Measurements from ENCODE around the gene APOH.

The APOH gene

DNA sequence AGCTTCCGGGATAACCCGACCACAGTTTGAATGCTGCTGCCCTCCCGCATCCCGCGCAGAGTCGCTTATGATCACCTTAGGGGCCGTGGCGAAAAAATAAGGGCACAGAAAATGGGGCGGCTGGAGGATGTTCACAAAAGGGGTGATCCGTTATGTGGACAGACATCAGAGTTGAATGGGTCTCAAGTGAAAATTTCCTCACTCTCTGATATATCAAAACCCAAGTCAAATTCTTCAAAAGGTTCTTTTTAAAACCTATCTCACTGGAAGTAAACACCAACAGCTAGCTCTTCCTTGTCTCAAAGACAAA, 36.9 kb downstream of the APOH start:
- no peak for DNase-seq (ENCODE audit: low read depth)

DNA sequence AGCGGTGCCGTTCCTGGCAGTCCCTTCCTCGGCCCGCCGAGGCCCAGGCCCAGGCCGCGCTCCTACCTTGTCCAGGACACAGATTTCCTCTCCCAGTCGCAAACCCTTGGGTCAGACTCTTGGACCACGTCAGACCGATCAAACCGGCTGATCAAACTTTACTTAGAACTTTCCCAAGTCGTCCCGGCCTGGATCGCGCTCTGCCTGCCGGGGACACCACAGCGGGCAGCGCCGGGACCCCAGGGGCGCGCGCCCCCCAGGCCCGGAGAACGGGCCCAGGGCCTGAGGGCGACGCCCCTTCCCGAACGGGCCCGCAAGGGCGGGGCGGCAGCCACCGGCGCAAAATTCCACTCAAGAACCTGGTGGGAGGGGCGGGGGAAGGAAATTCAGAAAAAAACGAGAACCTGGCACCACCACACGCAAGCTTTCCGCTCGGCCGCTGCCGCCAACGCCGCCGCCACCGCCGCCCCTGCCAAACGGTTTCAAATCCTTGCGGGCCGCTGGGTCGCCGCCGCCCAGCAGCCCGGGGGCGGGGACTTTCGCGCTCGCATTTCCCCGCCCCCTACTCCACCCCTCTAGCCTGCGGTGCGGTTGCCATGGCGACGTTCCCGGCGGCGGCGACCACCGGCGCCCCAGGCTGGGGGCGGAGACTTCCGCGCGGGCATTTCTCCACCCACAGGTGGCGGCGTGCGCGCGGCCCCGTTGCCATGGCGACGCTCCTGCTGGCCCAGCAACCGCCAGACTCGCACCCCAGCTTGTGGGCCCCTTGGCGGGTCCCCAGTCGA, 37.4 kb downstream of the APOH start, which contains the start of gene CEP112:
TSS of gene CEP112 (minus strand) at position 541 of the 785 bp plus-strand sequence.
- peak; percentile 77 for DNase-seq (ENCODE audit: low read depth)

DNA sequence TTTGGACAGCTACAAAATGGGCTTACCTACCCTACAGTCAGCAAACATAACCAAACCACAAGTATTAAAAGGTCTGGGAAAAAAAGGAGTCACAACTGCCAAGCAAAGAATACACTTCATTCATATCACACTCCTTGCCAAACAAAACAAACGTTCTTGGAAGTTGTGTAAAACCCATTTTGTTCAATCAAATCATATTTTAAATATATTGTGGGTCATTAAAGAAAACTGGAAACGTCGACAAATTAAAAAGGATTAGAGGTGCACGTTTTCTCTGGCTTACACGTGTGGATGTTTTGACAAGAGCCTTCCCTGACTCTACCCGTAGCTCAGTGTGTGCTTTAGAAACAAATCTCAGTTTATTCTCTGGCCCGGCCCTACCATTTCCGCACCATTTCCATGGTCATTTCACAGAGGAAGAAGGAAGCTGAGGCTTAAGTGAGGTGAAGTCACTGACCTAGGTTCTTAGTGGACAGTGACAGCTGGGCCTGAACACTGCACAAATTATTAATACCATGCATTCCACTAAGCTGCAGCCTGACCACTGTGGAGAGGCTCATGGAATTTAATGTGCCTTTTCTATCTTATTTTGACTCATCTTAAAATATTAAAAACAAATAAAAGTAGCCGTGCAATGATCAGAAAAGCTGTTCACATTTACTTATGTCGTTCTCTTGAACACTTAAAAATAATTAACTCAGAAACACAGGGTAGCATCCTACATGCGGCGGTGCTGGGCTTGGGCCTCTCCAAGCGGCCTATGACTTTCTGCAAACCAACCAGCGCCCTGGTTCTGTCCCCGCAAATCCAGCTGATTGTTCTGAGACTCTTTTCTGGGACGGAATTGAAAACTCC, 38.2 kb downstream of the APOH start:
- no peak for DNase-seq (ENCODE audit: low read depth)

DNA sequence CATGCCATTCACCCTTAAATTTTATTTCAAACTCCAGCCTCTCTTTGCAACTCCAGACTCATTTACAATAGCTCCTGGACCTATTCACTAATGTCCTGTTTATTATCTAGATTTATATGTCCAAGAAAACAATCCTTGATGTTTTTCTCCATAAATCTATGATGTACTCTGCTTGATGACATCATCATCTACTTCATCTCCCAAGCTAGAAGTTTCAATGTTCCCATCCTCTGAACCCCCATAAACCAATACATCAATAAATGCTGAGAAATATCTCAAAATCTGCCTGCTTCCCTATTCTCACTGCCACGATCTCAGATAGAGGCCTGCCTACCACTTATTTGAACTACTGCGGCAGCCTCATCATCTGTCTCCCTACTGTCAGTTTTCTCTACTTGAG, 41.5 kb downstream of the APOH start:
- DNase-seq (ENCODE audit: low read depth): no peak

DNA sequence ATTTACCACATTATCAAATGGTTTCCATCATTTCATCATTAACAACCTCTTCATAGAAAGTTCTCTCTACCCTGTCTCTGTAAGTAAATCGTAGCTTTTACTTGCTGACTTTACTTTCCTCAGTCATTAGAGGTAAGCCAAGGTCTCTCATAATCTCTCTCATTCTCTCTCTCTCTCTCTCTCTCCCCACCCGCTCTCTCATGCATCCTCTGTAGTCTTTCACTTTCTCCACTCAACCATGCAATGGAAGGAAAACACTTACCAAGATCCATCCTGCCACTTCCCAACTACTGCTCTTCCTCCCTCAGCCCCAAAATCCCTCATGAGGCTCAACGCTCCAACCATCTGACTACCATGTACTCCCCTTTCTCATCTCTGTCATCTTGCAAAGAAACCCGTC, 43.4 kb downstream of the APOH start:
- no peak for DNase-seq (ENCODE audit: low read depth)

DNA sequence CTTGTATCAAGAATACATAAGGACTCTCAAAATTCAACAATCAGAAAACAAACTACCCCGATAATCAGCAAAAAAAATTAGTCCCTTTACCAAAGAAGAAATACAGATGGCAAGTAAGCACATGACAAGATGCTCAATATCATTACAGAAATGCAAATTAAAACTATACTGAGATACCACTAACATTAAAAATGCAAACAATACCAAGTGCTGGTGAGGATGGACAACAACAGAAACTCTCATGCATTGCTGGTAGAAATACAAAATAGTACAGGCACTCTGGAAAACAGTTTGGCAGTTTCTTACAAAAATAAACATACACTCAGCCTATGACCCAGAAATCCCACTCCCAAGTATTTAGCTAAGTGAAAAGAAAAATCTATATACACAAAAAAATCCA, 44.8 kb downstream of the APOH start:
- DNase-seq (ENCODE audit: low read depth): no peak

DNA sequence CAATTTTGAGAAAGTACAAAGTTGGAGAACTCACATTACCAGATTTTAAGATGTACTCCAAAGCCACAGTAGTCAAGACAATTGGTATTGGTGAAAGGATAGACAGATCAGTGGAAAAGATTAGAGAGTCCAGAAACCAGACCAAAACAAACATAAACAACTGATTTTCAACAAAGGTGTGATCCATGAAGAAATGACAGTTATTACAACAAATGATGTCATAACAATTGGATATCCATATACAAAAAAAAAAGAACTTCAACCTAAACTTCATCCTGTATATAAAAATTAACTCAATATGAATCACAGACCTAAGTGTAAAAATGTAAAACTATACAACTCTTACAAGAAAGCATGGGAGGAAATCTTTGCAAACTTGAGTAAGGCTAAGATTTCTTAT, 45.7 kb downstream of the APOH start:
- no peak for DNase-seq (ENCODE audit: low read depth)

DNA sequence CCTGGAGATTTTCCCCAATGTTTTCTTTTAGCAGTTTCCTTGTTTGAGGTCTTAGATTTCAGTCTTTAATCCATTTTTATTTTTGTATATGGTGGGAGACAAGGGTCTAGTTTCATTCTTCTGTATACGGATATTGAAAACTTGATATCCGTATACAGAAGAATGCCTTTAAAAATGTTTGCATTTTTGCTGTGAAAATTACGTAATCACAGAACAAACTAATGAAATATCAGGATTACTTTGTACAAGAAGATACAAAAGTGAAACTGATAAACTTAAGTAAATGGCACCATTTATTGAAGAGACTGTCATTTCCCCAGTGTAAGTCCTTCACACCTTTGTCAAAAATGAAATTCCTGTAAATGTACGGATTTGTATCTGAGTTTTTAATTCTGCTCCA, 50.6 kb downstream of the APOH start:
- DNase-seq (ENCODE audit: low read depth): no peak

DNA sequence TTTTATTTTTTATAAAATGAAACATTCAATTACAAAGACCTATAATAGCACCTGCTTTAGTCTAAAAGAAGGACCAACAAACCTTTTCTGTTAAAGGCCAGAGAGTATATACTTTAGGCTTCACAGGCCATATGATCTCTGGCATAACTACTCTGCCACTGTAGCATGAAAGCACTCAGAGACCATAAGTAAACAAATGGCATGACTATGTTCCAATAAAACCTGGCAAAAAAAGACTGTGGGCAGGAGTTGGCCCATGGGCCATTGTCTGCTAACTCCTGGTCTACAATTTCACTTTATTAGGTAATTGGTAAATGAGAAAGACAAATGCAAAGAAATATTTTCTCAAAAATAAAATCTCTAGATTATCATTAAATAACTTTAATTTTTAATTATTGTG, 52.2 kb downstream of the APOH start:
- DNase-seq (ENCODE audit: low read depth): no peak

DNA sequence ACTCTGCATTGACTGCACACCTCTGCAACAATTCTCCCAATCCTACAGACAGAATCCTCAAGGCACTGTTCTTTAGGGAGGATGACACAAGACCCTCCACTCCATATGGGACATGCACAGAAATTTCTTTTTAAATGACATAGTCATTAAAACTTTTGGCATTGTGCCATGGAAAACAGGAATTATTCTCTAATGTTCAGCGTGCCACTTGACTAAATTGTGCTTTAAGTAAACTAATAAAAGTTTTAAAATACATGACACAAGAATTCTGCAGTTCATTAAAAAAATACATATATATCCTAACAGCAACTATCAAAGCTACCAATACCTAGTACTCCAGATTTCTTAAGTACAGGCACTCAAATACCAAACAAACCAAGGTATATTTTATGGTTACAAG, 53.3 kb downstream of the APOH start:
- no peak for DNase-seq (ENCODE audit: low read depth)

DNA sequence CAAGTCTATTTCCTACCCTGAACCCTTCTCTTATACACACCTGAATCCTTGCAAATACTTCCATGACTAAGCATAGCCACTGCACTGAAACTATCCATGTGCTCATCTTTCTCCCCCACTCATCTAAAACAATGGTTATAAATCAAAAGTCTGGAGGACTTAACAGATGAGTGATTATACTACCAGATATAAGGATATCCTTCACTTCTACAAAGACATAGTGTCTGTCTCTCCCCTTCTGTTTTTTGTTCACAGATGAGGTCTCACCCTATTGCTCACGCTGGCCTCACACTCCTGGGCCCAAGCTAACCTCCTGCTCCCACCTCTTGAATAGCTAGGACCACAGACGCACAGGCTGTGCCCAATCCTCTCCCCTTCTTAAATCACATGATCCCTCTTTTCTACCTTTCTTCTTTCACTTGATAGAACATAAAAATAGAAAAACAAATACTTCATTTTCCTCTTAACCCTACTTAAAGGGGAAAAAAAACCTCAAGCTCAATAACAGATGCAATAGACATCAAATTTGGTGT, 56.5 kb downstream of the APOH start:
- no peak for DNase-seq (ENCODE audit: low read depth)

DNA sequence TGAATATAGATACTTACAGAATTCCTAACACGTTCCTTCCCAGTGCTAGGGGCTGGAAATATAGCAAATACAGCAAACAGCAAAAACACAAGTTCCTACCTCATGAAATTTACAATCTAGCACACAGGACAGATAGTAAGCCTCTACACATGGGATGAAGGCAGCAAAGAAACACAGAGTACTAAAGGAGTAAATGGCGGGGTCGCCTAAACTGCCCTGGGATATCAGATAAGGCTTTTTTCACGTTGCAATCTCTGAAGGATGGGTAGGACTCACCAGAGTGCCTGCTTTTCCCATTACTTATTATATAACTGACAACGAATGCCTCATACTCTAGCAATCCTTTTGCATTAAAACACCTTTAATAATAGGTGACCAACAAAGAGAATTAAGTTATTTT, 57.1 kb downstream of the APOH start:
- no peak for DNase-seq (ENCODE audit: low read depth)

DNA sequence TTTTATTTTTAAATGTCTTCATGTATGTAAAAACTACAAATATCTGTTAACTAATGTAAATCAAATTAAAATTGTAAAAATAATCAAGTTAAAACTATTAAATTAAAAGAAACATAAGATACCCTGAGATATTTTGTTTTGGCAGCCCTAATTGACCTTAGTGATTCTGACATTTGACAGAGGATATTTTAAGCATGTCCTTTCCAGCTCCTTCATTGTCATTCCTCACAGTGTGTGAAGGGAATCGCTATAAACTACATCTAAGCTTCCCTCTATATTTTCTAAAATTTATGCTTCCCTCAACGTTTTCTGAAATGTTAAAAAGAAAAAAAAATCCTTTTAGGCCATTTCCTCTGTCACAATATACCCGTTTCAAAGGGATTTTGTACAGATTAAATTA, 57.5 kb downstream of the APOH start:
- no peak for DNase-seq (ENCODE audit: low read depth)

DNA sequence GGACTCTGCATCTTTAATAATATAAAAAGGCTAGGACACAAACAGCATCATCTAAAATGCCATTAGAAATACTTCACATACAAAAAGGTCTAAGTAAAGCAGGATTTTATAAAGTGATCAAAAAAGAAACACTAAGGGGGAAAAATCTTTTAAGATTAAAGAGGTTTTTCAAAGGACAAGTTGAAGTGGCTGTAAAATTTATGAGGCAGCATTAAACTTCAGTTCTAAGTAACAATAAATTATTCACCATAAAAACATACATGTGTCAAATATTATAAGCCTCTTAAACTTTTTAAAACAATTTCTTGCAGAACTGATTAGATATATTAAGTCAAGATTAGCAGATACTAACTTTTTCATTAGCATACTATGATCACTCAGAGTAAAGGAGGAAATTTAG, 58.0 kb downstream of the APOH start:
- no peak for DNase-seq (ENCODE audit: low read depth)

DNA sequence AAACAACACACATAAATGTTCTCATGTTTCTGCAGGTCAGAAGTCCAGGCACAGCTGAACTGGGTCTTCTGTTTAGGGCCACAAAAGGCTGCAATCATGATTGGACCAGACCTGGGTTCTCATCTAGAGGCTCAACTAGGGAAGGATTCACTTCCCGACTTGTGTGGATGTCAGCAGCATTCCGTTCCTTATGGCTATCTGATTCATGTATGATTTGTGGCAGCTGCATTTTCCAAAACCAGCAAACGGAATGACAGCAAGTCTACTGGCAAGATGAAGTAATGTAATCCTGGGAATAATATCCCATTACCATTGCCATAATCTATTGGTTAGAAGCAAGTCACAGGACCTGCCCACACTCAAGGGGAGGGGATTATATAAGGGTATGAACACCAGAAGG, 59.4 kb downstream of the APOH start:
- DNase-seq (ENCODE audit: low read depth): no peak

DNA sequence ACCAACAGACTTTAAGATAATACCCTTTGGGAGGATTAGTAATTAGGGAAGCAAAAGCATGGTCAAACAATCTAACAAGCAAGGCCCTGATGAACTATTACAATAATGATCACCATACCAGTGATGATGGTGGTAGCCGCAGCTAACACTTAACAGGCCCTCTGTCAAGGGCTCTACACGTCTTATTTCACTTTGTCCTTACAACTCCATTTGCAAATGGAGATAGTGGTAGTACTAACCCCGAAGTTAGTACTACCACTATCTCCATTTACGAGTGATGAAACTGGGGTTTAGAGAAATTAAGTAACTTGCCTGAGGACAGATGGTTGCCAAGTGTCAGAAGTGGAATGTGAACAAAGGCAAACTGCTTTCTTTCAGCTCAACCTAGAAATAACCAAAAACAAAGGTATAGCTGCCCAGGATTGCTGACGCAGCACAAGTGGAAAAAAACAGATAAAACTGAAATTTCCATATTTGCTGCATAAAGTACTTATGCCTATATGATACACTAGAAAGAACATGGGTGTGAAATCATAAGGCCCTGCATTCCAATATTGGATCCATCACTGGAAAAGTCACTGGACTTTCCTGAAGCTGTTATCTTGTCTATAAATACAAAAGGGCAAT, 61.9 kb downstream of the APOH start:
- DNase-seq (ENCODE audit: low read depth): no peak

DNA sequence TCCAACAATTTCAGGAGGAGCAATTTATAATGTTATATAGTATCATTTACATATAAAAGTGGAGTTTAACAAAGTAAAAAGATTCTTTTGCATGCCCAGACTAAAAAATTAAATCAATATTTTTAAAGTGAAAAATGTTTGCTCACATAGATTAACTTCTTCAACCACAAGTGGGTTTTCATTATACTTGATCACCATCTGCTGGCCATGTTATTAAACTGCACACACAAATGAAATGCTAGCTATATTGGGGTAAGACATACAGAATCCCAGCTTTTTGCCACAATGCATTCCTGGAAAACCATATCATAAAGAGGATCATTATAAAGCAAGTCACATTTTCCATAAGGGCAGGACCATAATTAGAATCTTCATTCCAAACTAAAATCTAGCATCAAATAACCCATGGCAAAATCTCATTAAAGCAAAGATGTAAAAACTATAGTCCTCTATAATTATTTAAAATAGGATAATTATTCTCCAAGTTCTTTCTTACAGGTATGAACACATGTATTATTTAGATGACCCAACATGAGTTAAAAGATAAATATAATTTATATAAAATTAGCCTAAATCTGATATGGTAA, 63.6 kb downstream of the APOH start:
- DNase-seq (ENCODE audit: low read depth): peak; percentile 7
